Daoy (cell line): ENCODE data around the gene SAMD3. TPM values are rescaled to one million over a fixed set of nuclear protein-coding genes. Genes with fewer than 3 reads are reported as not detected.
"Not testable (repeated sequence)": the region's sequence is repeated elsewhere in the genome, so short reads cannot be mapped to it uniquely, and the experiment has no call there.

ENCODE experiments used
- DNase-seq: peaks from one replicate; pipeline ENCODE4 v3.0.0-alpha.2; 2015; ENCODE audit warnings: low read depth
- total RNA-seq: library from RNA; depleted of rRNA; stranded (reverse); fragments of >200 nt; shearing (Covaris generic); gene quantifications from 2 replicates; pipeline ENCODE4 v1.2.3, GENCODE V29; 2014

Gene SAMD3
- total RNA-seq, 1 experiment from 2014 or later = not detected

DNA sequence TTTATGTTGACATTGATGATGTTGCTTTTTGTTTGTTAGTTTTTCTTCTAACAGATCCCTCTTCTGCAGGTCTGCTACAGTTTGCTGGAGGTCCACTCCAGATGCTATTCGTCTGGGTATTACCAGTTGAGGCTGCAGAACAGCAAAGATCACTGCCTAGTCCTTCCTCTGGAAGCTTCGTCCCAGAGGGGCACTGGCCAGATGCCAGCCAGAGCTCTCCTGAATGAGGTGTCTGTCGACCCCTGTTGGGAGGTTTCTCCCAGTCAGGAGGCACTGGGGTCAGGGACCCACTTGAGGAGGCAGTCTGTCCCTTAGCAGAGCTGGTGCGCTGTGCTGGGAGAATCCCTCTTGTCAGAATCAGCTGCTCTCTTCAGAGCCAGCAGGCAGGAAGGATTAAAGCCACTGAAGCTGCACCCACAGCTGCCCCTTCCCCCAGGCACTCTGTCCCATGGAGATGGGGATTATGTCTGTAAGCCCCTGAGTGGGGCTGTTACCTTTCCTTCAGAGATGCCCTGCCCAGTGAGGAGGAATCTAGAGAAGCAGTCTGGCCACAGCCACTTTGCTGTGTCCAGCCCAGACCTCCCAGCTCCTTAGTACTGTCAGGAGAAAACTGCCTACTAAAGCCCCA lies 49.3 kb downstream of the SAMD3 start:
- not testable (repeated sequence) for DNase-seq

DNA sequence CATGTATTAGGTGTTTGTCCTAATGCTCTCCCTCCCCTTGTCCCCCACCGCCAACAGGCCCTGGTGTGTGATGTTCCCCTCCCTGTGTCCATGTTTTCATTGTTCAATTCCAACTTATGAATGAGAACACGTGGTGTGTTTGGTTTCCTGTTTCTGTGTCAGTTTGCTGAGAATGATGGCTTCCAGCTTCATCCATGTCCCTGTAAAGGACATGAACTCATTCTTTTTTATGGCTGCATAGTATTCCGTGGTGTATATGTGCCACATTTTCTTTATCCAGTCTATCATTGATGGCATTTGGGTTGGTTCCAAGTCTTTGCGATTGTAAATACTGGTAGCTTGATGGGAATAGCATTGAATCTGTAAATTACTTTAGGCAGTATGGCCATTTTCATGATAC lies 52.6 kb downstream of the SAMD3 start:
- DNase-seq = not testable (repeated sequence)

DNA sequence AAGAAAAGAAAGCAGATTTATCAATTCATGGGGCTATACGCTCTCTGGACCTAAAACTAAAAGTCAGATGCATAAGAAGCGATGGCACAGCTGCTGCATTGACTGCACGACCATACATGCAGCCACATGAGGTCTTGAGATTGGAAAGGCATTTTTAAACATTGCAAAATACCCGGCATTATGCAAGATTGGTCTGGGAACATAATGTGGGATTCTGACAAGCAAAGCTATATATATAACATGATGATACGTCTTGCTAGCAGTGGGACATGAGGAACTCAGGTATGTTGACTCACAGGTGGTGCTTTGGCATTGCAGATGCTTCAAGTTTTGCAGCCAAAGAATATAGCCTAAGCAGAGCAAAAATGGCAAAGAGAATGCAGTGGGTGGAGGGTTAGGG lies 55.1 kb downstream of the SAMD3 start:
- no peak for DNase-seq

- no peak for DNase-seq
These were observed 58.5 kb downstream of the SAMD3 start for GRCh38 chr6:130164251-130164650.

GRCh38 chr6:130163266-130163665 lies 59.5 kb downstream of the SAMD3 start:
- no peak for DNase-seq

- no peak for DNase-seq
These were observed 60.3 kb downstream of the SAMD3 start for GRCh38 chr6:130162421-130162820.

- no peak for DNase-seq
These were observed 60.9 kb downstream of the SAMD3 start for GRCh38 chr6:130161683-130162404.

- no peak for DNase-seq
These were observed 62.8 kb downstream of the SAMD3 start for GRCh38 chr6:130159956-130160355.

DNA sequence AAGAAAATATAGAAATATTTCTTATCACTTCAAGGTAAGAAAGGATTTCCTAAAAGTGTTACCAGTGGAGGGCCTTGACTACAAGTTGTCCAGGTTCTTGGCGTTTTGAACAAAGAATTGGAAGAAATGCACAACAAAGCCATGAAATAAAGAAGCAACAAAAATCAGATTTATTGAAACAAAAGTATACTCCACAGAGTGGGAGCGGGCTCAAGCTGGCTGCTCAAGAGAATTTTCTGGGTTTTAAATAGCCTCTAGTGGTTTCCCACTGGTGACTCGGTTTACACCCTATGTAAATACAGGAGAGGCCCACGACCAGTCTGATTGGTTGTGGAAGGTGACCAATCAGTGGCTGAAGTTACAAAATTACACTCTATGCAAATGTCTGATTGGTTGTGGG lies 64.2 kb downstream of the SAMD3 start:
- DNase-seq = no peak

DNA sequence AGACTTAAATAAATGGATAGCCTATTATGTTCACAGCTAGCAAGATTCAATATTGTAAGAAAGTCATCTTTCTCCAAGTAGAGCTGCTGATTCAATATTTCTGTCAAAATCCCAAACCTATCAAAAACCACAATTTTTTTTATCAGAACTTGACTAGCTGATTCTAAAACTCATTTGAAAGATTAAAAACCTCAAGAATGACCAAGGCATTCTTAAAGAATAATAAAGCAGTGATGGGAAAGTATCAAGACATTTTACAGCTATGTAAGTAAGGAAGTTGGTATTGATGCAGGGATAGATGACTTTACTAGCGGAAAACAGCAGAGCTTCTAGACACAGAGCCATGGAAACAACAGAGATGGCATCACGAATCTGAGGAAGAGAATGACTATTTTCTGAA lies 64.7 kb downstream of the SAMD3 start:
- no peak for DNase-seq

DNA sequence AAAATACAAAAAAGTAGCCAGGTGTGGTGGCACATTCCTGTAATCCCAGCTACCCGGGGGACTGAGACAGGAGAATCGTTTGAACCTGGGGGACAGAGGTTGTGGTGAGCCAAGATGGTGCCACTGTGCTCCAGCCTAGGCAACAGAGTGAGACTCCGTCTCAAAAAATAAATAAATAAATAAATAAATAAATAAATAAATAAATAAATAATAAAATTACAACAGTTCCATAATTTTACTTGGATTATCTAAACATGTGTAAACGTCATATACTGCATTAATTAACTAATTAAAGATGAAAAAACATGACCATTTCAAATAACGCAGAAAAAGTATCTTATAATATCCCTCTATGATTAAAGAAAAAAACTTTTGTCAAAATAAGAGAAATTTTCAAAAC lies 65.8 kb downstream of the SAMD3 start:
- DNase-seq = no peak

DNA sequence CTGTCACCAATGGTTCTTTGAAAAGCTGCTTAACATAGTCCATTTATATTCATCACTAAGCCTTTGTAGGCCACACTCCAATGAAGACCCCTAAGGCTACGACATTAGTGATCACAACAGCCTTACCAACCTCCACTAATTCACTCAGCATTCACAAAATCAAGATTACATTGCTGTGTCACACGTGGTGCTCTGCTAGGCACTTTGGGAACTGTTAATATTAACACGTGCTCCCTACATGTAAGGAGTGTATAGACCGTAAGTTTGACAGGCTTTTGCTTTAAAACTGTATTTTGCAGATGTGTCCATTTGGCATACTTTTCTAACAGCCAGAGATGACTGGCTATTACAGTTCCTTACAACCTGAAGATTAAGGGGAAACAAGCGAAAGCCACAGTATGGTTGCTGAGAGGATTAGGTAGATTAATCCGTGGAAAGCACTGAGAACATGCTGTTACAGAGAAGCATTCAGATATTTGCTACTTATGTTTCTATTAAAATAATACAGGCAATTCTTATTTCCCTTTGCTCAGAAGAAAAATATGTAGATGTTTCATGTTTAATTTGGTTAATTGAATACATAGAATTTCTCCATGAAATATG lies 69.7 kb downstream of the SAMD3 start:
- no peak for DNase-seq

GRCh38 chr6:130150906-130151305 lies 71.8 kb downstream of the SAMD3 start:
- DNase-seq = no peak

DNA sequence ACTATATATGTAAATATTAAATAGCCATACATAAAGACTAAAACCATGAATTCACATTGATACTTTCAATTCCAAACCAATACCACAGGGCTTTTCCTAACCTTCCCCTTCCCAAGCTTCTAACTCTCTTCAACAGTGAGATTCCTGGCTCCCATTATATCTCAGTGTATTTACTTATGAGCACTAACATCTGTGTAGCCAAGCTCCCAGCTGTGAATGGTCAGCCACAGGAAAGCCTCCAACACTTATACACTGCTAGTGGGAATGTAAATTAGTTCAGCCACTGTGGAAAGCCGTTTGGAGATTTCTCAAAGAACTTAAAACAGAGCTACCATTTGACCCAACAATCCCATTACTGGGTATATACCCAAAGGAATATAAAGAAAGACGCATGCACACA lies 73.7 kb downstream of the SAMD3 start:
- DNase-seq = not testable (repeated sequence)

GRCh38 chr6:130148181-130148580 lies 74.6 kb downstream of the SAMD3 start:
- no peak for DNase-seq

DNA sequence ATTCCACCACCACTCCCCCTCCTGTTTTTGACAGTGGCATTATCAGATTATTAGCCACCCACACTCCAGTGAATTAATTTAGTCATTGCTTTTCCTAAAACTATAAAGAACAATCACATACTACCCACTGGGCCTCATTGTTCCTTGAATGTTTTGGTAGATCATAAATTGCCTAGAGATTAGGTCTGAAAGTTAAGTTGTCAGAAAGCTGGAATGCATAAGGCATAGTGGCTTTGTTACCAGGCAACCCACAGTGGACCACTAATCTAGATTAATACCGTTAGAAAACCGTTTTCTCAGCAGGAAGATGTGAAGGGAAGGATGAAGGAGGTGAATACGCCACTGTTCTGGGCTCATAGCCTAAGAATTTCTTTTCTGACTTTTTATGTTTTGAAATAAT lies 75.6 kb downstream of the SAMD3 start:
- no peak for DNase-seq

DNA sequence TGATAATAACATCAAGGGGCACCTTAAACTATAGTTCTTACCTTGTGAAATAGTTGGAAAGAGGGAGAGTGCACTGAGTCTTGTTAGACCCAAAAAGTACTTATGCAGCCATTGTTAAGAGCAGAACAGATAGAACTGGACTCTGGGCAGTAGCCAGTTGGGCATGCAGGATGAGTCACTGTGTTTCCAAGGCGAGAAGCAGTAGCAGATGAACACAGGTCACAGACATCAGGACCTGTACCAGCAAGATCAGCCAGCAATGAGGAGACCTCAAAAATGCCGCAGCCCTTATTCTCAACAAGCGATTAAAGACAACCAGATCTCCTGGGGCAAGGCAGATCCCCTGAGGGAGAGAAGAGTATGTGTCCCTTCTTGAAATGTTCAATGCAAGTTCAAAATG lies 79.0 kb downstream of the SAMD3 start:
- no peak for DNase-seq

DNA sequence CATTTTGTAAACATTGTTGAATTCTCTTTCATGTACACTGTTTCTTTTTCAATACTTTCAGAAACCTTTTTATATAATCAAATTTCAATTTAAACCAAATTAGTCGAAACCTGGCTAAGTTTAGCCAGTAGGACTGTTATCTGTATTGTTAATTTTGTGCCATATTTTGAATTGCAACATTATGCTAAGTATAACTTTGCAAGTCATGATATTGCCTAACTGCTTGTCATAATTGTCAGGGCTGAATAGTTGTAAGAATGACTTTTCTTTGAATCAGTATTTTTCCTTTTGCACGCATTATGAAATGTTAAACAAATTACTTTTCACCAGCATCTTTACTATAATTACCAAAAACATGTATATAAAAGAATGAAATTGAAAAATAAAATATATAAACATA lies 82.7 kb downstream of the SAMD3 start:
- DNase-seq = no peak

DNA sequence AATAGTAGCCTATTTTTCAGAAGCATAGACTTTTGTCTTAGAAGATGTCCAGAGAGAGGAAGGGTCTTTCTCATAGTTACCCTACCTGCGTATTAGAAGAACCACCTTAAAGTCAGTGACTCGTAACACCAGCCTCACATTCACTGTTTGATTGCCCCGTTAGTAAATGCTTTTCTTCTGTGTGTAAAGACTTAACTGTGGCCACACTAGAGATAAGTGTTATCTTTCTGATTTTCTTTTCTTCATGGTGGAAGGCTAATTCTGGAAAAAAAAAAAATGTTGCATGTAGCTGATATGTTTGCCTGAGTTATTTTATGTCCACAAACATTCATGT lies 83.9 kb downstream of the SAMD3 start:
- DNase-seq = no peak

- no peak for DNase-seq
These were observed 84.4 kb downstream of the SAMD3 start for GRCh38 chr6:130138116-130138908.

GRCh38 chr6:130136798-130137197 lies 86.0 kb downstream of the SAMD3 start:
- DNase-seq = no peak

- DNase-seq = no peak
These were observed 88.2 kb downstream of the SAMD3 start for GRCh38 chr6:130134582-130134981.

- DNase-seq = no peak
These were observed 90.5 kb downstream of the SAMD3 start for GRCh38 chr6:130132286-130132701.
